CD4-positive, alpha-beta T cell treated with Interleukin-15 for 4 hours (primary cell): Measurements from ENCODE around the gene FLYWCH1.
A peak's percentile ranks its signal among the peaks of the same experiment; 100 is the strongest.

Source experiments
- DNase-seq: peaks from one replicate; pipeline ENCODE4 v3.0.0-alpha.2; 2020; ENCODE audit warnings: low spot score

FLYWCH1 gene, protein sequence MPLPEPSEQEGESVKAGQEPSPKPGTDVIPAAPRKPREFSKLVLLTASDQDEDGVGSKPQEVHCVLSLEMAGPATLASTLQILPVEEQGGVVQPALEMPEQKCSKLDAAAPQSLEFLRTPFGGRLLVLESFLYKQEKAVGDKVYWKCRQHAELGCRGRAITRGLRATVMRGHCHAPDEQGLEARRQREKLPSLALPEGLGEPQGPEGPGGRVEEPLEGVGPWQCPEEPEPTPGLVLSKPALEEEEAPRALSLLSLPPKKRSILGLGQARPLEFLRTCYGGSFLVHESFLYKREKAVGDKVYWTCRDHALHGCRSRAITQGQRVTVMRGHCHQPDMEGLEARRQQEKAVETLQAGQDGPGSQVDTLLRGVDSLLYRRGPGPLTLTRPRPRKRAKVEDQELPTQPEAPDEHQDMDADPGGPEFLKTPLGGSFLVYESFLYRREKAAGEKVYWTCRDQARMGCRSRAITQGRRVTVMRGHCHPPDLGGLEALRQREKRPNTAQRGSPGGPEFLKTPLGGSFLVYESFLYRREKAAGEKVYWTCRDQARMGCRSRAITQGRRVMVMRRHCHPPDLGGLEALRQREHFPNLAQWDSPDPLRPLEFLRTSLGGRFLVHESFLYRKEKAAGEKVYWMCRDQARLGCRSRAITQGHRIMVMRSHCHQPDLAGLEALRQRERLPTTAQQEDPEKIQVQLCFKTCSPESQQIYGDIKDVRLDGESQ

DNA sequence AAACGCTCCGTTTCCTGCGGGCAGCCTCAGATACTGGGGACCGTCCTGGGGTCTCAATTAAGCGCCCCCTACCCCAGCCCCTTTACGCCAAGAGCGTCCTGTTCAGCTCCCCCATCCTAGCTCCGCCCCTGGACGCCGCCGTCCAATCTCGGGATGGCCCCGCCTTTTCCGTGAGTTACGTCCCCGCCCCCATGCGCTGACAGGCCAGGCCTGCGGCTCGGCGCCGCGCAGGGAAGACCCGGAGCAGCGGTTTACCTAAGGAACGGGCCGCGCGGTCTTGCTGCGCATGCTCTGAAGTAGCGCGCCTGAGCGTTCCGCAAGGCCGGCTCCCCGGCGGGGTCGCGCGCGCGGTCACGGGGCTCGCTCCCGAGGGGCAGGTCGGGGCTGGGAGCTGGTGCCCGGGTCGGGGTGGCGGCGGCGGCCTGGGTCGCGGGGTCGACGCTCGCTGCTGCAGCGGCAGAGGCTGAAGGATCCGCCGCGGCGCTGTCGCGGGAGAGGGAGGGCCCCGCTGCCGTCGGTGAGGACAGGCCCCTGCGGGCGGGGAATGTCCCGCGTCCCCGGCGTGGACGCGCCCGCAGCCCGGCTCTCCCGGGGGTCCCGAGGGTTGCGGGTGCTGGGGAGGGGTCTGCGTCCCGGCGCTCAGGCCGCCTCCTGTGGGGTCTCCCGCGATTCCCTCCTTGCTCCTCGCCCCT is at the start of gene FLYWCH1:
Gene FLYWCH1, plus strand, starts transcription at position 294 of the 692 bp plus-strand sequence. CDS start 17,755 bp downstream, outside the sequence.
- DNase-seq = peak; percentile 97

DNA sequence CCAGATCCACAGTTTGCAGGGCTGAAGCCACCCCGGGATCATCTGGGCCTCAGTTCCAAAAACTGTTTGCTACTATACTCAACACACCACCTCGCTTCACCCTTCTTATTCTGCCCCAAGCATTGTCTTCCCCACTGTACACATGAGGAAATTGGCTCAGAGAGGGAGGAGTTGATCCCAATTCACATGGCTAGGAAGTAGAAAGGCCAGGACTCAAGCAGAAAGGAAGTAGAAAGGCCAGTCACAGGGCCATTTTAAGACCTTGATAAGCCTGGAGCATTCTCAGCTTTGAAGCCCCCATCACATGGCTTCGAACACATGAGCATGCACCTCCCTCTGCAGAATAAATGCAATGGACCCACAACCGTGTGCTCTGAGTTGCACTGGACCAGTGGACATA is 46.1 kb upstream of the FLYWCH1 start:
- DNase-seq = no peak

DNA sequence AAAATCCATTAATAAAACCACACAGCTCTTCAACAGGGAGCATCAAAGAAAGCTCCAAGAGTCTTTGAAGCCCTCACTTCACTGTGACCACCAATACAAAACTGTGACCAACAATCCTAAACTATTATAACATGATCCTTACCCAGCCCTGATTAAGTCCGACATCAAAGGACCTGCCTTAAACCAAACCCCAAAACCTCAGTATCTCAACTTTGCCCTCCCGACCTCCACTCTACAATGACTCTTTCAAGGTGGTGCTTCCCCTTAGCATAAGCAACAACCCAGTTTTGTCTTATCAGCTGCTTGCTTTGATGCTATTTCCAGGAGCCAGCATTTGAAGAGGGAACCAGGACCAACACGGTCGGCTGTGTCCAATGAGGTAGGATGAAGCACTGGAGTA is 45.3 kb upstream of the FLYWCH1 start:
- no peak for DNase-seq

DNA sequence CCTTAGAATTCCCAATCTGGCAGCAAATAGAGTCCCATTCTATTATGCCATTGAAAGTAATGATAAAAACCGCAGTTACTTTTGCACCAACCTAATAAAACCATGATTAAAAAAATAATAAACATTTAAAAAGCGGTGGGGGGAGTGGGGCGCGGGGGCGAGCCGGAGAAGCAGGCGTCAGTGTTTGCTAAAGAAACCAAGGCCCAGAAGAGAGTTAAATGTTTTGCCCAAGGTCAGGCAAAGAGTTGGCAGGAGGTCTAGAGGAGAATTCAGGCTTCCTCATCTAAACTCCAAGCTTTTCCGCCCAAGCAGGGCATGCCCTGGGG is 44.1 kb upstream of the FLYWCH1 start:
- DNase-seq = no peak

DNA sequence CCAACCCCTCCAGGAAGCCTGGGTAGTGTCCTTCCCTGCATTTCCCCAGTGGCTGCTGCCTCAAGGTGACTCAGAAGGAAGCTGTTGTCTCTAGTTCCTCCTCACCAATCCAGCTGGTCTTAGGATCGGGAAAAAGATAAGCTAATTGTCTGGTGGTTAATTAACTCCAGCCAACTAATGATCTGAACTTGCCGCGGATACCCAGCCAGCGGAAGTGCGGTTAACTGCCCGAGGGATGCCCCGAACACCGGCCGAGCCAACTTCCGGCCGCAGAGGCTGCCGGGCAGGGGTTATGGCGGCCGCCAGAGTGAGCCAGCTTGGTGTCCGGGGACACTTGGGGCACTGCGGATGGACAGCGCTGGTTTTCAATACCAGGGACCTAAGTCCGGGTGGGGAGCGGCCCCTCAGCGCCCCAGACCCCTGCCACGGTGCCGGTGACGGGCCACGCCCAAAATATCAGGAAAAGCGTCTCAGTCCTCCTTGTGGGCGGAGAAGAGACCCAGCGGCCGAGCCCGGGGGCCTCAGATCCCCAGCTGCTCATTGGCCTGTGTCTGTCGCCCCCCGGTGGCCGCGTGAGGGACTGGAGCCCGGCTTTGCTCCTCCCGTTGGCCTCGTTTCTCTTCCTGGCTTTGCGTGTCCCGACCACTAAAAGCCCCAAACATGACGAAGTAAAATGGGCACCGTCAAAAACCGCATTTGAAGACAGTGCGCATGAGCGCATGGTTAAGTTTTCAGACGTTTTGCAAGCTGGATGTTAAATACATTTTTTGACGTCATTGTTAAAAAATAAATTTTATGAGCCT is 43.5 kb upstream of the FLYWCH1 start:
- DNase-seq = peak; percentile 95

GRCh38 chr16:2871926-2872325 is 39.8 kb upstream of the FLYWCH1 start:
- DNase-seq = no peak

DNA sequence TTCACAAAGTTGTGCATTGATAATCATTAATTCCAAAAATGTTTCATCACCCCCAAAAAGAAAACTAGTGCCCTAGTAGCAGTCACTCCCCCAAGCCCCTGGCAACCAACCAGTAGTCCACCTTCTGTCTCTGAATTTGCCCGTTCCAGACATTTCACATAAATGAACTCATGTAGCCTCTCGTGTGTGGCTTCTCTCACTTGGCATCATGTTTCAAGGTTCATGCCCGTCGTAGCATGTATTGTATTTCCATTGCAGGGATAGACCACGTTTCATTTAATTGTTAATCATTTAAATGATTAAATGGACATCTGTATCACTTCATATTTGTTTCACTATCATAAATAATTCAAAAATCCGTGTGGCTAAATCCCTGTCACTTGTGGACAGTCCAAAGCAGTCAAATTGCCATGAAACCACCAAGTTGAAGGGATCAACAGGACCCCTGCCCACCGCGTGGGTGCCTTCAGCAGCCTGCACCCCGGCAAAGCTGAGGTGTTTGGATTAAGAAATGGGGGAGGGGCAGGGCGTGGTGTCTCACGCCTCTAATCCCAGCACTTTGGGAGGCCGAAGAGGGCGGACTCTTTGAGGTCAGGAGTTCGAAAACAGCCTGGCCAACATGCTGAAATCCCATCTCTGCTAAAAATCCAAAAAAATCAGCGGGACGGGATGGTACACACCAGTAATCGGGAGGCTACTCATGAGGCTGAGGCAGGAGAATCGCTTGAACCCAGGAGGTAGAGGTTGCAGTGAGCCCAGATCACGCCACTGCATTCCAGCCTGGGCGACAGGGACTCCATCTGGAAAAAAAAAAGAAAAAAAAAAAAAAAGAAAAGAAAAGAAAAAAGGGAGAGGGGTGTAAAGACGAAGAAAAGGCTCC is 37.5 kb upstream of the FLYWCH1 start:
- no peak for DNase-seq

DNA sequence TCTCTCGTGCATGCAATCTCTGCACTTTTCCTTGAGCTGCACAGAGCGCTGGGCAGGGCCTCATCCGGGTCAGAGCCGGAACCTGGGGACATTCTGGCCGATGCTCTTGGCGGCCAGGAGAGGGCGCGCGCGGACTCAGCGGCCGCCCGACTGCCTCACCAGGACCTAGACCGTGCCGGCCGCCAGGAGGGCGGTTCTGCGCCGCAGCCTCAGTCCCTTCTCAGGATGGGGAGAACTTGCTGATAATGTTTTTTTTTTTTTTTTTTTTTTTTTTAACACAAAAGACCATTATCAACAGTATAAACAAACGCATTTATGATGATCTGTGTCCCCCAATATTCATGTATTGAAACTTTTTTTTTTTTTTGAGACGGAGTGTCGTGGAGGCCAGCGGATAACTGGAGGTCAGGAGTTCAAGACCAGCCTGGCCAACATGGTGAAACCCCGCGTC is 36.8 kb upstream of the FLYWCH1 start:
- peak; percentile 64 for DNase-seq

- DNase-seq = no peak
Measured at GRCh38 chr16:2879854-2880508, 31.8 kb upstream of the FLYWCH1 start.

DNA sequence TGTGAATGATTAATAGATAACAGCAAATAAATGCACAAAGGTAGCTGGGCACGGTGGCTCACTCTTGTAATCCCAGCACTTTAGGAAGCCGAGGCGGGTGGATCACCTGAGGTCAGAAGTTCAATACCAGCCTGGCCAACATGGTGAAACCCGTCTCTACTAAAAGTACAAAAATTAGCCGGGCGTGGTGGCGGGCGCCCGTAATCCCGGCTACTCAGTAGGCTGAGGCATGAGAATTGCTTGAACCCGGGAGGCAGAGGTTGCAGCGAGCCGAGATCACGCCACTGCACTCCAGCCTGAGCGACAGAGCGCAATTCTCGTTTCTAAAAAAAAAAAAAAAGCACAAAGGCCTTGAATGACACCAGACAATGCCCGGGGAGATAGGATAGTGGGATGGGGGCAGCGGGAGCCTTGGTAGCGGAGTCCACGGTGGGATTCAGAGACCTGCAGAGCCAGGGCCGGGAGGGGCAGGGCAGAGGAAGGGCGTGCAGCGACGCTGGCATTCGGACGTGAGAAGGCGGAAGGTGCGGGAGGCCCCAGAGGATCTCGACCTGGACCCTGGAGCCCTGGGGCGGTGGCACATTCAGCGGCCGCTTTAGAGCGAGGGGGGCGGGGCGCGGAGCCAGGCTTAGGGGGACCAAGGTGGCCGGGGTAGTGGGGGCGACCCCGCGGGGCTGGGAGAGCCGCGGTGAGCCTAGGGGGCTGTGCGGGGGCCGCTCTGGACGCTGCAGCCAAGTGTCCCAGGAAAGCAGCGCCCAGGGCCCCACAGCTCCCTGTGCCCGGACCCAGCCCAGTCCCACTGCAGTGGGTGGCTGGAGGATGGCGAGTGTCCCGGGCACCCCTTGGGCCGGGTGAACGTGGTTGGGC is 29.7 kb upstream of the FLYWCH1 start:
- DNase-seq = no peak

DNA sequence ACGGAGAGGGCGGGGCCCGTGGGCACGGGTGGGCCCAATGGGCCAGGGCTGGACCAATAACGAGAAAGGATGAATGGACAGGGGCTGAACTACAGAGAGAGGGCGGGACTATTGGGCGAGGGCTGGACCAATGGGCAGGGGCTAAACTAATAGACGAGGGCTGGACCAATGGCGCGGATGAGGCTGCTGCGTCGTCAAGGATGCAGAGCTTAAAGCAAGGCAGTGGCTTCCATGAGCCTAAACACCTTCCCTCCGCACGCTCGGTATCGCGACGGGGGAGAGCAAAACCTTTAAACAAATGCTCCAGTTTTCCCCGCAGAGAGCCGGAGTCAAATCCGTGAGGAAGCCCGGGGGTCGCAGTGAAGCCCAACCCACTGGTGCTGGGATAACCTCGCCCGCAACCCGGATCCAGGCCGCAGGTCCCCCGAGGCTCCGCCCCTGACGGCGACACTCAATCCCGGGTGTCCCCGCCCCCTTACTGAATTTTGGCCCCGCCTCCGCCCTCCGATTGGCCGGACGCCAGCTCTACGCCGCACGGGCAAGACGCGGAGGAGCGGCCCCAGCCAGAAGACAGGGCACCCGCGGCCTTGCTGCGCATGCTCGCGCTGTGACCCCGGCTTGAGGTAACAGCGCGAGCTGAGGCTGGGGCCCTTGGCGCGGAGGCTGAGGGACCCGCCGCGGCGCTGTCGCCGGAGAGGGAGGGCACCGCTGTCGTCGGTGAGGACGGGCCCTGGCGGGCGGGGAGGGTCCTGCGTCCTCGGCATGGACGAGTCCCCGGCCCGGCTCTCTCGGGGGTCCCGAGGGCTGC is 28.9 kb upstream of the FLYWCH1 start, which contains the start of gene FLYWCH2:
Gene FLYWCH2, plus strand, starts transcription at position 566 of the 808 bp plus-strand sequence. CDS start 13,235 bp downstream, outside the sequence.
- peak; percentile 100 for DNase-seq

DNA sequence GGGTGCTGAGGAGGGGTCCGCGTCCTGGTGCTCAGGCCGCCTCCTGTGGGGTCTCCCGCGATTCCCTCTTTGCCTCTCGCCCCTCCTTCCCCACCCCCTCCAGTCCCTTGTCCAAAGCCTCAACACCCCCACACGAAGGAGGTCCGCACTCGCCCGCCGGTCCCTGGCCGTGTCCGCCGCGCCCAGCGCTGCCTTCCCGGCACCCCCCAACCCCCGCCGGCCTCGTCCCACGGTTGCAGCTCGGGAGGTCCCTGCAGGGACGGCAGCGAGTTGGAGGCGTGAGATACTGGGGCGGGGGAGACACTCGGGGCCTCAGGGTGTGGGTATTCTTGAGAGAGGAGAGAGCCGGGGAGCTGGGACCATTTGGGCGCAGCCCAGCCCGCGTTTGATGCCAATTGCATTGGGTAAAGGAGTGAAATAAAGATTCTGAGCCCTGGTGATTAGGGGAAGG is 28.2 kb upstream of the FLYWCH1 start:
- DNase-seq = no peak

DNA sequence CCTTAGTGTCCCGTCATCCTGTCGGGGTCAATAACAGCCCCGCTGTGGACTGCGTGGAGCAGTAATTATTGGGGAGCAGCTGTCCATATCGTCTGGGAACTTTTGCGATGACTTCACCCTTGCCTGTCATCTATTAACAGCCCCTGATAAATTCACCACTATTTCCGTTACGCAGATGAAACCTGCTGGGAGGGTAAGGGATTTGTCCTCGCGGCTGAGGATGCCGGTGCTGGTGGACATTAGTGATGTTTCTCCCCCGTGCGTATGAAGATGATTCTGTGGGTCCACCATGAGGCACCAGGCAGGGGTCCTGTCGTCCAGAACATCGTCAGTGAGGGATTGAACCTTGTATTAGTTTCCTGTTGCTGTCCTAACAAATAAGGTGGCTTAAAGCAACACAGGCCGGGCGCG is 27.7 kb upstream of the FLYWCH1 start:
- no peak for DNase-seq

GRCh38 chr16:2894231-2894630 is 17.5 kb upstream of the FLYWCH1 start:
- no peak for DNase-seq

DNA sequence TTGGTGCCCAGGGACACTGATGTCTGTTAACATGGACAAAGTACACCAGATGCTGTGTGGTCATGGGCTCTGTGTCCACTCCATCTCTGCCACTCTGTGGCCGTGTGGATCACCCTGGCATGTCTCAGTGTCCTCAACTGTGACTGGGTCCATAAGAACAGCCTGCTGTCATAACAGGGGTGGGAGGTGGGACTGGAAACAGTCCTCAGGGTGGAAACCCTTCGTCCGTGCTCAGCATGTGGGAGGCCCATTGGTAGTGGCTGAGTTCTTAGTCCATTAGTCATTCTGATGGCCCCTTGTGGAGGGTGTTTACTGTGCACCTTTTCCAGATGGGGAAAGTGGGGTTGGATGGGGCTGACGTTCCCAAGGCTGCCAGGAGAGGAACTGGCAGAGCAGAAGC is 15.9 kb upstream of the FLYWCH1 start:
- DNase-seq = no peak

DNA sequence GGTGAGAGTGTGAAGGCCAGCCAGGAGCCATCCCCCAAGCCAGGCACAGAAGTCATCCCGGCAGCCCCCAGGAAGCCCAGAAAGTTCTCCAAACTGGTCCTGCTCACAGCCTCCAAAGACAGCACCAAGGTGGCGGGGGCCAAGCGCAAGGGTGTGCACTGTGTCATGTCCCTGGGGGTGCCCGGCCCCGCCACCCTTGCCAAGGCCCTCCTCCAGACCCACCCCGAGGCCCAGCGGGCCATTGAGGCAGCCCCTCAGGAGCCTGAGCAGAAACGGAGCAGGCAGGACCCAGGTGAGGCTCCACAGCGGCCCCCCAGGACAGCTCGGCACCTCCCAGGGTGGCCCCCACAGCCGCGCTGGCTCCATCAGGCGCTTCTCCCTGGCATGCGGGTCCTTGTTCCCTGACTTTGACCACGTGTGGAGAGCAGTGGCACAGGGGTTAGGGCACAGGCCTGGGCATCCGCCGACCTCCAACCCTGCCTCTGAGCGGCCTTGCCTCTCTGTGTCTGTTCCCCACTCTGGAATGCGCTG is 15.2 kb upstream of the FLYWCH1 start:
- DNase-seq = no peak

- no peak for DNase-seq
Measured at GRCh38 chr16:2897110-2897509, 14.6 kb upstream of the FLYWCH1 start.
